Retina (tissue), 1 donor: Measurements from ENCODE around the gene SLF2.

Experiments
- DNase-seq: peaks from one replicate; pipeline ENCODE4 v3.0.0-alpha.2; 2016

Gene SLF2

DNA sequence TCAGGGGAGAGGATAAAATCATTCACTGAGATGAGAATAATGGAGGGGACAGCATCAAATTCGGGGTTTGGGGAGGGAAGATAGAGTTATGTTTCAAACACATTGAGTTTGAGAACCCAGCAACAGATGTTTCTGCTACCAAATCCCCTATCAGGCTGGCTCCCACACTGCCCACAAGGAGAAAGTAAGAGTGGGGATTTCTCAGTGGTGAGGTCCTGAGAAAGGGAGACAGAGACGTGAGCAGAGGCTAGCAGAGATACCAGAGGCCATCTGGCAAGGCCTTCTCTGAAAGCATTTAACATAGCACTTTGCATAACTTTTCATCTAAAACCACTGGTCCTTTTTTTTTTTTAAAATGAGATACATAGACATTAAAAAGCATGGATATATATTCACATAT lies 7.8 kb upstream of the SLF2 start:
- DNase-seq, result no peak

DNA sequence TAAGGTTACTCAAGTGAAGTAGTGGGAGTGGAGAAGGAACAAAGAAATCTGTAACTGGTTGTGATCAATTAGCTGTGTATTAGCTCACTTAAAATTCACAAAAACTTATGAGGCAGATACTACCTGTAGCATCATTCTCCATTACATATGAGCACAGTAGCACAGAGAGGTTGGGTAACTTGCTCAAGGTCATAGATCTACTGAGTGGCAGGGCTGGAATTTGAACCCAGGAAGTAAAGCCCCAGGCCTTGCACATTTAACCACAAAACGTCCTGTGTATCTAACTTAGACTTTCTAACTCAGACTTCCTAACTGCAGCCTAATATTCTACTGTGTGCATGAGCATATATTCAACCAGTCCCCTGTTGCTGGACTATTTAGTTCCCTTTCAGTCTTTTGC lies 5.6 kb upstream of the SLF2 start:
- no peak for DNase-seq

DNA sequence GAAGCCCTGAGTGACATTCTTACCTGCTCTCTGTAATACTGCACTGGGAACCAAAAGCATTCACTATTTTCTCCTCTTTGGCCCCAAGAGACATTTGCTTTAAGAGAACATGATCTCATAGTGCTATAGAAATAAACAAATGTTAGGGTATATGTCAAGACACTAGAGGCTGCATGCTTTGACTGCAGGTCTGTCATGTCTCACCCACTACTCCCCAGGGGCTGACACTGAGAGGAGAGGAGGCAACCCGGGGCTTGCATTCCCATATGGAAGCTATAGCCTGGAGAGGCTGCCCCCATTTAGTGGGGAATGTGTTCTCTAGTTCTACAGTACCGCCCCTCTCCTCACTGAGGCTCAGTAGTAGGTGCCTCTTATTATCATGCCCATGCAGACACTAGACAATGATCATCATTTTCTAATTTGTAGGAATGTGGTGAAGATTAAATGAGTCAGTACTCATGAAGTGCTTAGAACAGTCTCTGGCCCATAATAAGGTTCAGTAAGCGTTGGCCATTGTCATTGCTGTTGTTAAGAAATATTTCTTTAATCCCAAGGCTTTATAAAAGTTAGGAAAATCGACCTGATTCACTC lies 4.9 kb upstream of the SLF2 start:
- DNase-seq, result no peak

DNA sequence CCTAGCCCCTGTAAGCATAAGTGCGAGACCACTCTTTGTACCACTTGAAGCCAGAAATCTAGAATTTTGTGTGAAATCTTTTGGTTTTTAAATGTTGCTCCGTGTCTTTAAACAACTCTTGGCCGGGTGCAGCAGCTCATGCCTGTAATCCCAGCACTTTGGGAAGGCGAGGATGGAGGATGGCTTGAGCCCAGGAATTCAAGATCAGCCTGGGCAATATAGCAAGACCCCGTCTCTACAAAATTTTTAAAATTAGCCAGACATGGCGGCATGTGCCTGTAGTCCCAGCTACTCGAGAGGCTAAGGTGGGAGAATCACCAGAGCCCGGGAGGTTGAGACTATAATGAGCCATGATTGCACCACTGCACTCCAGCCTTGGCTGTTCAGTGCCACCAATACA lies 4.4 kb upstream of the SLF2 start:
- no peak for DNase-seq

DNA sequence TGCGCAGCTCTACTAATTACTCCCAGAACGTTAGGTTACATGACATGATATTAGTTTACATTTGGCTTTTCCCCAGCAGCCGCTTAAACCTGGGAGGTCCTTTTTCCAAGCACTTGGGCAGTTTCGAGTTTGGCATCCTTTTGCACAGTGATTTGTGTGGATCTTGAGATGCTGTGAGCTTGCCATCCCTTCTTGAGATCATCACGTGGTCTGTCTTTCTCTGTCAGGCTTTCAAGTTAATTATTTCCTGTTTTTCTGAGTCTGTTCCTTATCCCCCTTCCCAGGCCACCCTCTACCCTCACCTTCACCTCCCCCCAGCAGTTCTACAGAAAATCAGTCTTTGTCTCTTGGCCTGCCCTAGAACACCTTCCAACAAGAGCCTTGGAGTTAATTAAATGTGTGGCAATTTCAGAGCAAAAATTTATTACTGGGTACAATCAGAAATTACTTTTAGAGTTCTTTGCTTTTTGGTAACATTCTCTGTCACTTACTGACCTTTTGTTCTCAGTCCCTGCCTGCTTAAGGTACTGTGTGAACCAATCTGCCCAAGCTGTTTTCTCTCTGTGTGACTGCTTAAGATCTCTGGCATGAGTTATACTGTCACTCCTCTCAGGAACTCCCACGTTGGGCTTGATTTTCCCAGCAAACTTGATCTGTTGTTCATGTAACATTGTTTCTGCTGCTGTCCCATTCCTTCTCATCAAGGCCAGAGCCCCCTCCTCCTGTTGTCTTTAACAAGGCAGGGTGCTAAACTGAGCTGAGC lies 3.1 kb upstream of the SLF2 start:
- no peak for DNase-seq

DNA sequence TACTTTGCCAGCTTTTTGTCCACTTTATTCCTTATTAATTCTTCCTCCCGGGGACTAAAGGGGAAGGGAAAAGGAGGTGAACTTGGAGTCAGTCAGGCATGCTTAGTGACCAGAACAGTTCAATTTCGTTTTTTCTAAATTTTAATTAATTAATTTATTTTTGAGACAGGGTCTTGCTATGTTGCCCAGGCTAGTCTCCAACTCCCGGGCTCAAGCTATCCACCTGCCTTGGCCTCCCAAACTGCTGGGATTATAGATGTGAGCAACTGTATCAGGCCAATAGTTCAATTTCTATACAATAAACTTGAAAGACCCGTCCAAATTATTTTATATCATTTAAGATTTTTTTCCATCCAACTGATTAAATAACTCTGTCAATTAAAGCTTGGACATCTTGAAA lies 1.3 kb upstream of the SLF2 start:
- DNase-seq, result no peak

DNA sequence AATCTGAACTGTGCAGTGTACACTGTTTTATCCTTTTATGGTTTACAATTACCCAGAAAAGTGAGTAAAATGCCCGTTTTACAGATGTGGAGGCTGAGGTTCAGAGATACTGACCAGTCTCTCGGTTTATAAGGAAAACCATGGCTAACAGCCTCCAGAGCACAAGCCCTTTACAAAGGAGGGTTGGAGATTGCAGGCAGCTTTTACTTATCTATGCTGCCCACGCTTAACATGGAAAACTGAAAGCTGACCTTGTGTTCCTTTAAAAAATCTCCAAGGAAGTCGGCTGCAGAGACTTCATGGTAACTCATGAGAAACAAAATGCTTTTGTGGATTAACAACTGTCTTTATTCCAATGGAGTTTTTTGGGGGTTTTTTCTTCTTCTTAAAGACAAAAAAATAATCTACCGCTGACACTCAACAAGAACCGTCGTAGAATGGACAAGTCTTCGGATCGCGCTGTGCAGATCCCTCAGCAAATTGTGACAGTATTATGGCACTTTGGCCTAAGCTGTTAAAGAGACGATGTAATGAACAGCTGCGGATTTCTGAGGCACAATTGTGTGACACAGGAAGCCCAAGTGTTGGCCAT lies 654 bp upstream of the SLF2 start:
- DNase-seq, result no peak

DNA sequence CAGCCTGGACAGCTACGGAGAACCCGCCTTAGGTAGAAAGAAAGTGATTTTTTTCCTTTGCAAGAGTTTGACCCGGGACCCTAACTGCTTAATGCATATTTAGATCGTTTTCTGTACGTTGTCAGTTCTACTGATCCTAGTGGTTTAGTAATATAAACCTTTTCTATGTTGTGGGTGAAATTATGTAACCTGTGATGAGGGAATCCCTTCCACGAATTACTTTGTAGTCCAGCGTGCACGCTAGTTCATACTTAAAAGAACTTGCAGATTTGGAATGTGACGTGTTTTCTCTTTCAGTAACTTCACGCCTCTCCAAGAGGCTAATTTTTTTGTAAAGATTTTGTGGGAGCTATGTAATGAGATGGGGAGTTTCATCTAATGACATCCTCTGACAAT lies 705 bp downstream of the SLF2 start:
- no peak for DNase-seq

DNA sequence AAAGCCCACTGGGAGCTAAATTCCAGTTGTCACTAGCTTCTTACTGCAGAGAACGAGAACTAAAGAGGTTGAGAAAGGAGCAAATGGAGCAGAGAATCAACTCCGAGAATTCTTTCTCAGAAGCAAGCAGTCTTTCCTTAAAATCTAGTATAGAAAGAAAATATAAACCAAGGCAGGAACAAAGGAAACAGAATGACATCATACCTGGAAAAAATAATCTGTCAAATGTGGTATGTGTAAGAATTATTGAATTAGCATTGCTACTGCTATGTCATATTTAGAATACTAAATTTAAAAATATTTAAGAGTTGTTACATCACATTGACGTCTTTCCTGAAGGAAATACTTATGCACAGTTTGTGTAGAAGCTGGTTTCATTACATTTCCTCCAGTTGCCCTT lies 4.3 kb downstream of the SLF2 start:
- DNase-seq, result no peak

DNA sequence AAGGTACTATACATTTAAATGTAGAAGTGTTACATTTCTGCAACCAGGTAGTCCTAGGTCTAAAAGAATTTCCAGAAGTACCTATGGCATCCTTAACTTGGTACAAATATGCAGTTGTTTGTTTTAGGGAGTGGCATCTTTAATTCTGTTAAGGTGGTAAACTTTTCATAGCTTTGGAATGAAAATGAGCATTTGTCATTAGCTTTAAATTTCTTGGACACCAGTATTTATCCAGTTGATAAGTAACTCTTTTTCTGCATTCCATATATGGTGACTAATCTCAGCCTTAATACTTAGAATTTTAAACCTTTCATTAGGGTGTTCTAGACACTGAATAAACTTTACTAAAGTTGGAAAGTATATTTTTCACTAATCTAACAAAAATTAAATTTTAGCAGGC lies 10.8 kb downstream of the SLF2 start:
- no peak for DNase-seq

DNA sequence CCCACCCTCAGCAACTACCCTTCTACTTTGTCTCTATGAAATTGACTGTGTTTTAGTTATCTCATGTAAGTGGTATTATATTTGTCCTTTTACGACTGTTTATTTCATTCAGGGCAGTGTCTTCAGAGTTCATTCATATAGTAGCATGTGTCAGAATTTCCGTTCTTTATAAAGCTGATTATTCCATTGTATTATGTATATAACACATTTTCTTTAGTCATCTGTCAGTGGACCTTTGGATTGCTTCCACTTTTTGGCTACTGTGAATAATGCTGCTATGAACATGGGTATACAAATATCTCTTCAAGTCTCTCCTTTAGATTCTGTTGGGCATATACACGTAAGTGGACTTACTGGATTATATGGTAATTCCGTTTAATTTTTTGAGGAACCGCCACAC lies 14.5 kb downstream of the SLF2 start:
- DNase-seq, result no peak

DNA sequence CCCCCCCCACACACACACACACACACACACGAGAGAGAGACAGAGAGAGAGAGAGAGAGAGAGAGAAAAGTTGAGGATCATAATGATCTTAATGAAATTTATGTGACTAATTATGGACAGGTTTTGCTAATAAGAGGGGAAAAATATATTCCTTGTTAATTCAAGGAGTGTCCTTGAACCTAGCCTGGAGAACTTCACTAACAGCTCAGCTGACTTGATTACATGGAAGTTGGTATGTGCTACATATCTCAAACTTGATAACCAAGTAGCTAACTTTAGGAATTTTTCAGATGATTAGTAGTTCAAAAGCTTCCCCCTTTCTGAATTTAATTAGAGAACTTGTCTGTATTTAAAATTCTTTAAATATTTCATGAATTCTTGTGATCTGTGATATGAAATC lies 15.3 kb downstream of the SLF2 start:
- DNase-seq, result no peak

DNA sequence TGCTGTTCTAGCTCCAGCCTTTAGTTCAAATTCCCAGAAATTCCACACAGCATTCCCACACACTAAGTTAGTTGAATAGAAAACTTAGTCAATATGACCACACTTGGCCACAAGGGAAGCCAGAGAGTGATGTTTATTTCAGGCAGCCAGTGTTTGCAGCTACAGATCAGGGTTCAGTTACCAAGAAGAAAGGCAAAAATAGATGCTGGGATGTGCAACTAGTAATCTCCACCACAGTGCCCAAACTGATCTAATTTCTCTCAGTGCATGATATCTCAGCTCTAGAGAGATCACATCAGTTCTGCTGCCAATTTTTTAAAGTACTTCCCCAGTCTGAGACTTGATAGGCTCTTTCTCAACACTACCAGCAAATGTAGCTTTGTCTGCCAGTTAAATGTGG lies 17.6 kb downstream of the SLF2 start:
- DNase-seq, result no peak

DNA sequence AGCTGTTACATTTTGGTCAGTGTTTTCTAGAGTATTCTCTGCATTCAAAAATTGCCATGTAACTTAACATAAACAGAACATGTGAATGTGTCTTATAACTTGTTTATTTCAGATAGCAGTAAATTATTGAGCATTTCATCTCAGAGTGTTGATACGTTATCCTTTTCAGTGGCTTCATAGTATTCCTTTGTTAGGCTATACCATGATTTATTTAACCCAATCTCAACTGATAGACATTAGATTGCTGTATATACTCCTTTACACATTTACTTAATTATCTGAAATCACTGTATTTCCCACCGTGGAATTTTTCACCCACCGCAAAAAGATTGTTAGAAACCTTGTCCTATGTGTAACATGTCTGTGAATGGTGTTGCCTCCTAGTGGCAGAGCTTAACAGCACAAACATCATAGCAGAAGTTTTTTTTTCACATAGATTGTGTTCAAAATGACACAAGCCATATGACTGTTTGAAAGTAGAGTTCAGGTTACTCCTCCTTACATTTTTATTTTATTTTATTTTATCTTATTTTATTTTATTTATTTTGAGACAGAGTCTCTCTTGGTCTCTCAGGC lies 21.4 kb downstream of the SLF2 start:
- DNase-seq, result no peak

DNA sequence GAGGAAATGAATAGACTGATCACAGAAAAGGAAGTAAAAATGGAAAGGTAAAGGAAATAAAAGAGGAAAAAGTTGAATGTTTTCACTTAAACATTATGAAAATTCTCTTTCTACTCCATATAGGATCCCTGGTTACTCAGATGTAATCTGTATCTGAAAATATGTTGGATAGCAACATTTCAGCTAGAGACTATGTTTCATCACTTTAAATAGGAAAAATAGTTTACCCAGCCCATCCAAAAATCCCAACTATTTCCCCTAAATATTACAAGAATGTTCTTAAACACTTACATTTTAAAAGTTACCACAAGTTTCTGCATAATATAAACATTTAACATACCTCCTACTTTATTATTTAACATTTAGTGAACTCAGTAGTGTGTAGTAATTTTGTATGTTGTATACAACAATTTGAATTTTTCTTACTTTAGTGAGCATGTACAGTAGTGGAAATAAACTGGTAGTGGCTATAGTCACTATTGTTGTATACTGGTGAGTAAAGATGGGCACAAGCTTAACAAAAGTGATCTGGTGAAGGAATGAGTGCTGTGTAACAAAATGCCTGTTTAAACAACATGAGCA lies 27.1 kb downstream of the SLF2 start:
- DNase-seq, result no peak

DNA sequence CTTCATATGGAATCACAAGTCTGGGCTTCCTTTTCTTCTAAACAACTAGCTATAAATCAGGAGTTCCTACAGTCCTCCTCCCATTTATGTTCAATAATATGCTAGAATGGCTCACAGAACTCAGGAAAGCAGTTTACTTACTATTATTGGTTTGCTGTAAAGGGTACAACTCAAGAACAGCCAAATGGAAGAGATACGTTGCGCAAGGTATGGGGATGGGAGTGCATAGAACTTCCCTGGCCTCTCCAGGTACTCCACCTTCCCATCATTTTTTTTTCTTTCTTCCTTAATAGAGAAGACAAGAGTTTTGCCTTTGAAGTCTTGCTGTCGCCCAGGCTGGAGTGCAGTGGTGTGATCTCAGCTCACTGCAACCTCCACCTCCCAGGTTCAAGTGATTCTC lies 29.5 kb downstream of the SLF2 start:
- no peak for DNase-seq

DNA sequence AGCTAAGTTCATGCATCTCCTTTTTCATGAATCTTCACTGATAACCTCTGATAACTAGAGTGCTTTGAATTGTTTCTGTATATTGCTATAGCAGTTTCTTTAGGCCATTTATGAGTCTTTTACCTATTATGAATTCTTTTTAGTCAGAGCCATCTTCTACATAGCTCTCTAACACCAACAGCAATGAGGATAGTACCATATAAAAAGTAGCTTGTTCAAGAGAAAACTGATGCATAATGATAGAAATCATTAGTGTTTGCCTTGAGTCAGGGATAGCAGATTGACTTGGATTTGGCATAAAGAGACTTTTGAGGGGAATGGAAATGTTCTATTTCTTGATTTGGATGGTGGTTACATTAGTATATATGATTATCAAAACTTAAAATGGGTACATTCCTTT lies 30.7 kb downstream of the SLF2 start:
- DNase-seq, result no peak

DNA sequence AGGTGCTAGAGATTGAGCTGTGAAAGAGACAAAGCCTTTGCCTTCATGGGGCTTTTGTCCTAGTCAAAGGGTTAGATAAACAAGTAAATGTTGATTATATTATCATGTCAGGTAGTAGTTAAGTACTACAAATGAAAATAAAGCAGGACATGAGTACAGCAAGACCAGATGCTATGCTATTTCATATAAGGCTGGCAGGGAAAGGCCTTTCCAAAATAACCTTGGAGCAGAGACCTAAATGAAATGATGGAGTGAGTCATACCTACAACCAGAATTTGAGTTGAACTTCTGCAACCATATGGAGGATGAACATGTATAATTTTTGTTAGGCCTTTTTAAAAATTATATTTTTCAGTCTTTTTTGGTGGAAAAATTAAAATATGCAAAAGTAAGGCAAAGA lies 33.0 kb downstream of the SLF2 start:
- no peak for DNase-seq

DNA sequence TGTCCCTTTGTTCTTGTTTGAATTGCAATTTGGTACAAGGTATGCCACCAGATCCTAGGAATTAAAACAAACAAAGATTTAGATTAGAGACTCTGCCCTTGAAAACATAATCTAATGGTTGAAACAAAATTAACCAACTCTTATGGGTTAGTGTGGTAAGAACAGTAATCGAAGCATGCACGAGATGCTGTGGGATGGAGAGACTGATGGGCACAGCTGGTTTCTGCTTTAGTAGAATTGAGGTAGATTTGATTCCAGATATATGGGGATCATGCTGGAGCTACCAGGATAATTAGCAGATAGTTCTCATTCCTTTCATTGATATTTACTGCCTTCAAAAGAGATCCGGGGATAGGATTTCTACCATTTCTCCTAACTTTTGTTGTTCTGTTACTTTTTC lies 36.2 kb downstream of the SLF2 start:
- DNase-seq, result no peak

DNA sequence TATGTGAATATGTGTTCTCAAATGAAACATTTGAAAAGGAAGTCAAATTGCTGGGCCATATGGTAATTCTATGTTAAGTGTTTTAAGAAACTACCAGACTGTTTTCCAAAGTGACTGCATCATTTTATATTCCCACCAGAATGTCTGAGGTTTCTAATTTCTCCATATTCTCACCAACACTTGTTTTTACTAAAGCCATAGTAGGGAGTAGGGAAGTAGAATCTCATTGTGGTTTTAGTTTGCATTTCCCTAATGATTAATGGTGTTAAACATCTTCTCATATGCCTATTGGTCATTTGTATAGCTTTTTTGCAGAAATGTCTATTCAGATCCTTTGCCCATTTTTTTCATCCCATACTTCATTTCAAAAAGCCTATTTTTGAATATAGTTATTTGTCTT lies 47.5 kb downstream of the SLF2 start:
- DNase-seq, result no peak

DNA sequence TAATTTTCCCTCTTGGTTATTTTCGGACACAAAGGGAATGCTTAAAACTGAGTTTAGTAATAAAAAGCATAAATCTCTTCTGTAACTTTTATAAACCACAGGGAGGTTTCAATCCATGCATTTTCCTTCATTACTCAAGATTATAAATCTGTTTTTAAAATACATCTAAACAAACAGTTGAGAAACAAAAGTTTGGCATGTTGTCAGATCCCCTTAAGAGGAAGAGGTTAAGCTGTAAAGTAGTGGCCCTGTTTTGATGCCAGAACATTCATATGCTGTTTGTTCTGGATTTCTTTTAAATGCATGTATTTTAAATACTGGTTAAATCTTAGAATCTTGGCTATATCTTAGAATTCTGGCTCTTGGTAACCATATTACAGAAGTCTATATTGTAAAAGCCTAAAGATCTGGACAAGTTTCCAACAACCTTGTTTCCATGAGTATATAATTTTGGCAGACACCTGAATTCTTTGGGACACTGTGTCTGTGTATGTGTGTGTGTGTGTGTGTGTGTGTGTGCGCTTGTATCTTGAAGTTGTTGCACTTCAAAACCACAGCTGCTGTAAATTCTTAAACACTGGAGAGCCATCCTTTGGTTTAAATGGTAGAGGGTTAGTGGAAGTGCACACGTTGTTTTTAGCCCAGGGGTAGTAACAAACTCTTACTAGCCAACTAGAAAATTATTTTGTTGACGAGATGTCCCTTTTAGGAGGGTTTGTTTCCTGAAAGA lies 49.8 kb downstream of the SLF2 start:
- no peak for DNase-seq

DNA sequence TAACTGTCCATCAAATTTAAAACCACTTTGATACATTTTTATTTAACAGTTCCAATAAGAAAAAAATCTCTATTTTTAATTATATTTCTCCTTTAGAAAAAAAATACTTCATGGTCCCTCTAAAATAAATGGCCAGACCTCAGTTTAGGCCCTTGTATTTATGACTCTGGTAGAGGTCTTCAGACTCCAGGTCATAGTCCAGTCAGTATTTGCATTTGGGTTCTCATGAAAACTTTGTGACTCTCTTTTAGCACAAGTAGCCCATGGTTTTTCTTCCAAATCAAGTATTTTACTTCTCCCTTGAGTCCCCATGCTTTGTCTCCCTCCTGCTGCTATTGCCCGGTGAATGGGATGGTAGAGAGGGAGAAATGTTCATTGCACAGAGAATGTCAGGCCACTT lies 51.1 kb downstream of the SLF2 start:
- DNase-seq, result no peak

DNA sequence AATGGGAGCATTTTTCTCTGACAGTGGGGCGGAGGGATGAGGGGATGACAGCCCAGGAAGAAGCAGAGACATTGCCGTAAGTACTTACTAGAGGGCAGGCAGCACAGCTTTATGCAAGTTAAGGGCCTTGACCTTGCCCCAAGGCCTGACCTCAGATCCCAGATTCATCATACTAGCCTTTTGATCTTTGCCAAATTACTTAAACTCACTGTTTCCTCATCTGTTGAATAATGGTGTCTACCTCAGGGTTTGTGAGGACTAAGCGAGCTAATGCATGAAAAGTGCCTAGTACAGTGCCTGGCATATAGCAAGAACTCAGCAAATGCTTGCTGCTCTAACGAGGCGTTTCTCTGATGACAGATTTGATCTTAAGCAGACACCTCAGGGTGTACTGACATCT lies 53.1 kb downstream of the SLF2 start:
- no peak for DNase-seq
